Measurements from ENCODE around the gene HYI. TPM values are rescaled to one million over a fixed set of nuclear protein-coding genes. Genes with fewer than 3 reads are reported as not detected.

The HYI gene
- total RNA-seq, 2 donors from 2014 or later: 67.7 to 104 TPM

- H3K4me1 ChIP-seq (replicated peaks): no peaks in the 10 kb centered on the region
- TF ChIP-seq POLR2A (IDR thresholded peaks at IDR 0.05) (peak; percentile 37), POLR2AphosphoS5 (IDR thresholded peaks at IDR 0.05) (peak; percentile 70)
- TF ChIP-seq, protein P1, sequence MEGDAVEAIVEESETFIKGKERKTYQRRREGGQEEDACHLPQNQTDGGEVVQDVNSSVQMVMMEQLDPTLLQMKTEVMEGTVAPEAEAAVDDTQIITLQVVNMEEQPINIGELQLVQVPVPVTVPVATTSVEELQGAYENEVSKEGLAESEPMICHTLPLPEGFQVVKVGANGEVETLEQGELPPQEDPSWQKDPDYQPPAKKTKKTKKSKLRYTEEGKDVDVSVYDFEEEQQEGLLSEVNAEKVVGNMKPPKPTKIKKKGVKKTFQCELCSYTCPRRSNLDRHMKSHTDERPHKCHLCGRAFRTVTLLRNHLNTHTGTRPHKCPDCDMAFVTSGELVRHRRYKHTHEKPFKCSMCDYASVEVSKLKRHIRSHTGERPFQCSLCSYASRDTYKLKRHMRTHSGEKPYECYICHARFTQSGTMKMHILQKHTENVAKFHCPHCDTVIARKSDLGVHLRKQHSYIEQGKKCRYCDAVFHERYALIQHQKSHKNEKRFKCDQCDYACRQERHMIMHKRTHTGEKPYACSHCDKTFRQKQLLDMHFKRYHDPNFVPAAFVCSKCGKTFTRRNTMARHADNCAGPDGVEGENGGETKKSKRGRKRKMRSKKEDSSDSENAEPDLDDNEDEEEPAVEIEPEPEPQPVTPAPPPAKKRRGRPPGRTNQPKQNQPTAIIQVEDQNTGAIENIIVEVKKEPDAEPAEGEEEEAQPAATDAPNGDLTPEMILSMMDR (IDR thresholded peaks at IDR 0.05): peak in 2 of 4 experiments; percentile 15 to 29
- DNase-seq (ENCODE audit: low spot score): peak; percentile 61
- H3K27ac ChIP-seq: peak overlapping the region; percentile 93 to 94
- H3K36me3 ChIP-seq: no peaks in the 10 kb centered on the region
- intact Hi-C loops (cut with DNase I): no loop called here
- WGBS: 9% methylated on average over 19 of the region's 19 CpGs
- H3K4me3 ChIP-seq: peak overlapping the region; percentile 56
- no peaks in the 10 kb centered on the region for H3K27me3 ChIP-seq (replicated peaks; ENCODE audit: insufficient read depth)
- H3K9me3 ChIP-seq: no peaks in the 10 kb centered on the region
These were observed 710 bp upstream of the HYI start for GRCh38 chr1:43454270-43455011.

DNA sequence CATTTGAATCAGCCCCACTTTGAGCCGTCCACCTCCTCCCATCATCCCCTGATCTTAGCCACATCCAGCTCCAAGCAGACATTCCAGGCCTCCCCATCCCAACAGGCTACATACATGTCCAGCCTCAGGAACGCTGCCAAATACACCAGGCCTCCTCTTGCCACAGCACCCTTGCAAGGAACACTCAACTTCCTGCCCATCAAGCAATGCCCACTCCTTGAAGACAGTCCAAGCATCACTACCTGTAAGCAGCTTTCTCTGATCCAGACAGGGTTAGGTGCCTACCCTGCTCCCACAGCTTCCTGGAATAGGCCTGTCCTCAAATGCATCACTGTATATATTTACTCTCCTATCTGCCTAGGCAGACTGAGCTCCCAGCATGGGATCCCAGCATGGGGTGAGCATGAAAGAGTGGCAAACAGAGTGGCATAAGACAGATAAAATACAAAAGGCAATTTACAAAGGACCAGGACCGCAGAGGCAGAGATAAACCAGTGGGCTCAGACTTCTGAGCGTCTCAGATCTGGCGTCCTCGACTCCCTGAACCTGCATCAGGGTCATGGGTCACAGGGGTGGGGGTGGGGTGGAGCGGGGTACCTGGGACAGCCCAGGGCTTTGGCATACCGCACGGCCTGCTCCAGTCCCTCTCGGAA, 816 bp downstream of the HYI start:
- 11% methylated on average over 10 of the region's 10 CpGs for WGBS
- Histone ChIP-seq H3K27ac (peak overlapping the region; percentile 93 to 94), H3K9me3 (no peaks in the 10 kb centered on the region), H3K4me3 (peak overlapping the region; percentile 56), H3K4me1 (replicated peaks) (no peaks in the 10 kb centered on the region), H3K27me3 (replicated peaks; ENCODE audit: insufficient read depth) (no peaks in the 10 kb centered on the region), H3K36me3 (peaks cover 0 to 9% of the 10 kb centered on the region in 2 donors)
- DNase-seq (ENCODE audit: low spot score): peak; percentile 39
- intact Hi-C loops (cut with DNase I): no loop called here
- no peak for TF ChIP-seq POLR2AphosphoS5 (IDR thresholded peaks at IDR 0.05)
- no peak for TF ChIP-seq POLR2A (IDR thresholded peaks at IDR 0.05)
- TF ChIP-seq, protein P1 (IDR thresholded peaks at IDR 0.05): no peak

DNA sequence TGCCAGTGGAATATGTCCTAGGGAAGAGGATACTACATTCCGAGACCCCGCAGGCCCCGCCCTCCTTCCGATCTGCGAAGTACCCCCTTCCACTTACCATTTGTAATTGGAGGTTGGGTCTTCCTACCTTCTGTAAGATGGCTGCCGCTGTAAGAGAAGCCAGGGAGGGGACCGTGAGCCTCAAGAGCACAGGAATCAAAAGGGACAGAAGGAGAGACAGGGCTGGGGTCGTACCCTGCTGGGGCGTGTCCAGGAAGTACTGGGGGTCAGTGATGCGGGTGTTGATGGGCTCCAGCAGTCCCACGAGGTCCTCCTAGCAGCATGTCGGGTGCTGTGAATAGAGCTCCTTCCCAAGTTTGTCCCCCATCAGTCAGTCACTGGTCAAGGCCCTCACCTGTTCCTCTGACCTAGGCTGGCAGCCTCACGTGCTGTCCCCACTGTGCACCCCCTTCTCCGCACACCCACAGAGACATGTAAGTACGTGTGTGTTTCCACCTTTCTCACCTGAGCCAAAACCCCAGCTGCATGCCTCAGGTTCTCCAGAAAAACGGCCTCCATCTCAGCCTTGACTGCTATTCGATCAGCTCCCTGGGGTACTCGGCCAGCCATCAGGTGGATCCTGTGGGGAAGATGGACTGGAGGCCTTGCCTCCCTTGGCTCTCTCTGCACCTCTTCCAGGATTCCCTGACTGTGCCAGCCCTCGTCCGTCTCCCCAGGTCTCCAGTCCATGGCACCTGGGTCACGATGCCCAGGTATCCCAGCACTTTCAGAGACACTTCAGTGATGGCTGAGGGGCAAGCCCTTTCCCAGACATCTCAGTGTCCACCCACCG, 1.8 kb downstream of the HYI start:
- 81% methylated on average over 22 of the region's 22 CpGs for WGBS
- Histone ChIP-seq H3K9me3 (no peaks in the 10 kb centered on the region), H3K36me3 (peaks cover 0 to 19% of the 10 kb centered on the region in 2 donors), H3K4me3 (no peak overlapping the region), H3K27ac (no peak overlapping the region), H3K4me1 (replicated peaks) (no peaks in the 10 kb centered on the region), H3K27me3 (replicated peaks; ENCODE audit: insufficient read depth) (no peaks in the 10 kb centered on the region)
- TF ChIP-seq POLR2AphosphoS5 (IDR thresholded peaks at IDR 0.05): no peak
- TF ChIP-seq POLR2A (IDR thresholded peaks at IDR 0.05): no peak
- TF ChIP-seq, protein P1 (IDR thresholded peaks at IDR 0.05): no peak
- intact Hi-C loops (cut with DNase I): no loop called here
- no peak for DNase-seq (ENCODE audit: low spot score)

DNA sequence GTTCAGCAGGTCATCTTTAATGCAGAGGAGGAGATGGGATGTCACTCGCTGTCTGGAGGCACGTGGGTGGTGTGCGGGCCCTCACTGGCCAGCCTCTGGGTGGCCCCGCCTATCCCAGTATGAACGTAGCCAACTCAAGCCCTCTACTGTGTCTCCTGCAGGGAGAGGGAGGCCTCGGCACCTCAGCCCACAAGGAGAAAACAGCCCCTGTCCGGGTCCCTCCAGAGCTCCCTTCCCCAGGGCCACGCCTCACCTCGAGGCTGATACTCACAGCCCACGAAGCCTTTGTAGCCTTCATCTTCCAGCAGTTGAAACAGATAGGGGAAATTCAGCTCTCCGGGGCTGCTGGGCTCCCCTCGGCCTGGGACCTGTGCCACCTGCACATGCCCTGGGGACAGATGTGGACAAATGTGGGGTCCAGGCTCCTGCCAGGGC, 2.6 kb downstream of the HYI start:
- no peak for DNase-seq (ENCODE audit: low spot score)
- Histone ChIP-seq H3K4me1 (replicated peaks) (no peaks in the 10 kb centered on the region), H3K4me3 (no peak overlapping the region), H3K27ac (no peak overlapping the region), H3K9me3 (no peaks in the 10 kb centered on the region), H3K36me3 (peaks cover 0 to 25% of the 10 kb centered on the region in 2 donors), H3K27me3 (replicated peaks; ENCODE audit: insufficient read depth) (no peaks in the 10 kb centered on the region)
- 71% methylated on average over 12 of the region's 12 CpGs for WGBS
- intact Hi-C loops (cut with DNase I): no loop called here
- no peak for TF ChIP-seq POLR2AphosphoS5 (IDR thresholded peaks at IDR 0.05)
- TF ChIP-seq, protein P1 (IDR thresholded peaks at IDR 0.05): no peak
- no peak for TF ChIP-seq POLR2A (IDR thresholded peaks at IDR 0.05)

All from prostate gland (tissue), 2 donors.